DND-41 (cell line): ENCODE results near the gene SOCS2.

ENCODE experiments used
- CTCF ChIP-seq: IDR thresholded peaks from 2 replicates; pipeline ENCODE4 v1.5.1; 2012; ENCODE audit warnings: borderline replicate concordance, low read length, moderate library complexity, mild to moderate bottlenecking; ENCODE audit not compliant: poor library complexity, severe bottlenecking; ENCODE audit errors: extremely low read depth
- EZH2 ChIP-seq: IDR thresholded peaks from 3 replicates; pipeline ENCODE4 v1.6.1; 2012; ENCODE audit warnings: borderline replicate concordance, low read depth, mild to moderate bottlenecking, moderate library complexity, low read length, inconsistent platforms; ENCODE audit not compliant: severe bottlenecking

- TF ChIP-seq CTCF (no peak), EZH2 (no peak)
Measured at GRCh38 chr12:93541578-93542225, 30.8 kb upstream of the SOCS2 start.
